GM12873 (cell line): ENCODE results near the gene SLC6A13.

Experiments
- CTCF ChIP-seq: IDR thresholded peaks from 2 replicates; pipeline ENCODE4 v1.5.1; 2012; ENCODE audit warnings: low read depth, mild to moderate bottlenecking, moderate library complexity, low read length, control low read depth; ENCODE audit not compliant: insufficient read depth; ENCODE audit errors: missing control alignments

Gene SLC6A13

GRCh38 chr12:177336-177979 is 85.2 kb downstream of the SLC6A13 start:
- no peak for TF ChIP-seq CTCF

GRCh38 chr12:176321-177181 is 86.1 kb downstream of the SLC6A13 start:
- TF ChIP-seq CTCF = no peak

- no peak for TF ChIP-seq CTCF
These were observed 86.9 kb downstream of the SLC6A13 start for GRCh38 chr12:175759-176158.

- TF ChIP-seq CTCF = no peak
These were observed 87.4 kb downstream of the SLC6A13 start for GRCh38 chr12:175250-175649.

- no peak for TF ChIP-seq CTCF
These were observed 88.0 kb downstream of the SLC6A13 start for GRCh38 chr12:174596-174995.

- TF ChIP-seq CTCF = no peak
These were observed 88.5 kb downstream of the SLC6A13 start for GRCh38 chr12:174124-174523.

- TF ChIP-seq CTCF = no peak
These were observed 89.9 kb downstream of the SLC6A13 start for GRCh38 chr12:172732-173161.
